HG03342 (cell line): ENCODE results near the gene DTYMK.

Experiments used
- ATAC-seq: cut with Tn5 transposase; IDR thresholded peaks from one replicate; pipeline ENCODE4 v1.9.1; 2021; ENCODE audit warnings: mild to moderate bottlenecking, moderate library complexity; ENCODE audit not compliant: unreplicated experiment

Gene DTYMK

GRCh38 chr2:241629762-241630435 lies 56.7 kb downstream of the DTYMK start:
- no peak for ATAC-seq

GRCh38 chr2:241627675-241628074 lies 58.9 kb downstream of the DTYMK start:
- ATAC-seq, result no peak
